Body of pancreas (tissue), 4 donors: ENCODE data around the gene ESYT2.

Experiments used
- POLR2A ChIP-seq, 3 donors: fragments of 450-650 bp; IDR thresholded peaks; one replicate each; pipeline ENCODE4 v1.6.1; 2016; ENCODE audit warnings: antibody characterized with exemption in 3 of 3, mild to moderate bottlenecking in 2 of 3
- TF ChIP-seq, protein P1 (sequence below), 7 experiments: fragments of 450-650 bp in 4 of 7; fragments of 200-600 bp in 3 of 7; sonication (generic) in 3 of 7; IDR thresholded peaks; one replicate each; pipeline ENCODE4 v1.5.1; 2016 to 2019; ENCODE audit warnings: antibody characterized with exemption in 7 of 7

- TF ChIP-seq, protein P1, sequence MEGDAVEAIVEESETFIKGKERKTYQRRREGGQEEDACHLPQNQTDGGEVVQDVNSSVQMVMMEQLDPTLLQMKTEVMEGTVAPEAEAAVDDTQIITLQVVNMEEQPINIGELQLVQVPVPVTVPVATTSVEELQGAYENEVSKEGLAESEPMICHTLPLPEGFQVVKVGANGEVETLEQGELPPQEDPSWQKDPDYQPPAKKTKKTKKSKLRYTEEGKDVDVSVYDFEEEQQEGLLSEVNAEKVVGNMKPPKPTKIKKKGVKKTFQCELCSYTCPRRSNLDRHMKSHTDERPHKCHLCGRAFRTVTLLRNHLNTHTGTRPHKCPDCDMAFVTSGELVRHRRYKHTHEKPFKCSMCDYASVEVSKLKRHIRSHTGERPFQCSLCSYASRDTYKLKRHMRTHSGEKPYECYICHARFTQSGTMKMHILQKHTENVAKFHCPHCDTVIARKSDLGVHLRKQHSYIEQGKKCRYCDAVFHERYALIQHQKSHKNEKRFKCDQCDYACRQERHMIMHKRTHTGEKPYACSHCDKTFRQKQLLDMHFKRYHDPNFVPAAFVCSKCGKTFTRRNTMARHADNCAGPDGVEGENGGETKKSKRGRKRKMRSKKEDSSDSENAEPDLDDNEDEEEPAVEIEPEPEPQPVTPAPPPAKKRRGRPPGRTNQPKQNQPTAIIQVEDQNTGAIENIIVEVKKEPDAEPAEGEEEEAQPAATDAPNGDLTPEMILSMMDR (IDR thresholded peaks at IDR 0.05) = no peak
- TF ChIP-seq POLR2A (IDR thresholded peaks at IDR 0.05) = no peak
These were observed 78.1 kb downstream of the ESYT2 start for GRCh38 chr7:158751199-158751598.
